Middle frontal gyrus (tissue), 1 donor: ENCODE results near the gene PXN.

Source experiments
- DNase-seq: peaks from one replicate; pipeline ENCODE4 v3.0.0-alpha.2; 2015; ENCODE audit warnings: low spot score; ENCODE audit errors: extremely low spot score

The PXN gene

GRCh38 chr12:120265473-120266179 is at the start of gene PXN:
PXN (minus strand) TSS chr12:120265730; CDS start chr12:120265629, 101 bp downstream.
- peak; percentile 21 for DNase-seq

GRCh38 chr12:120314220-120314619 is 48.7 kb upstream of the PXN start:
- no peak for DNase-seq

GRCh38 chr12:120301962-120302815 is 36.7 kb upstream of the PXN start, which contains the start of gene SIRT4:
SIRT4 (plus strand) TSS chr12:120302321; CDS start chr12:120303562, 1,241 bp downstream.
- peak; percentile 89 for DNase-seq

- peak; percentile 73 for DNase-seq
These were observed 27.4 kb upstream of the PXN start, which contains the start of gene RNU4-1 for GRCh38 chr12:120292661-120293531. RNU4-1 (minus strand) TSS chr12:120293237.

- no peak for DNase-seq
These were observed 26.8 kb upstream of the PXN start for GRCh38 chr12:120292411-120292660.

- no peak for DNase-seq
These were observed 25.2 kb upstream of the PXN start for GRCh38 chr12:120290609-120291305.

- DNase-seq, result no peak
These were observed 22.0 kb upstream of the PXN start for GRCh38 chr12:120287491-120287890.

GRCh38 chr12:120286768-120287490 is 21.4 kb upstream of the PXN start:
- no peak for DNase-seq

GRCh38 chr12:120284381-120284780 is 18.9 kb upstream of the PXN start:
- DNase-seq, result no peak

- no peak for DNase-seq
These were observed 17.8 kb upstream of the PXN start for GRCh38 chr12:120283318-120283717.

- DNase-seq, result no peak
These were observed 12.9 kb upstream of the PXN start for GRCh38 chr12:120278137-120279069.

GRCh38 chr12:120276734-120277133 is 11.2 kb upstream of the PXN start:
- DNase-seq, result no peak

- no peak for DNase-seq
These were observed 2.2 kb upstream of the PXN start for GRCh38 chr12:120267736-120268135.

GRCh38 chr12:120266180-120266870 is 795 bp upstream of the PXN start:
- no peak for DNase-seq

GRCh38 chr12:120264904-120265472 is 542 bp downstream of the PXN start:
- DNase-seq, result no peak

GRCh38 chr12:120264086-120264903 is 1.2 kb downstream of the PXN start:
- no peak for DNase-seq

GRCh38 chr12:120263748-120264085 is 1.8 kb downstream of the PXN start:
- DNase-seq, result no peak
